ENCODE data around the gene SEPHS2. TPM values are rescaled to one million over a fixed set of nuclear protein-coding genes. Genes with fewer than 3 reads are reported as not detected.

The SEPHS2 gene
- total RNA-seq, 1 donor from 2014 or later = 43.2 TPM

GRCh38 chr16:30491229-30491628, 45.6 kb upstream of the SEPHS2 start:
- no peaks in the 10 kb centered on the region for H3K4me1 Mint-ChIP-seq (ENCODE audit: low read depth, unreplicated experiment)
- H3K9me3 Mint-ChIP-seq (ENCODE audit: unreplicated experiment) = no peaks in the 10 kb centered on the region
- H3K27ac Mint-ChIP-seq (ENCODE audit: unreplicated experiment) = no peak overlapping the region
- H3K4me3 Mint-ChIP-seq (ENCODE audit: unreplicated experiment) = no peak overlapping the region
- no peak for TF ChIP-seq CTCF (IDR thresholded peaks at IDR 0.05; ENCODE audit: partially characterized antibody, unreplicated experiment)
- H3K27me3 Mint-ChIP-seq (ENCODE audit: unreplicated experiment) = peaks cover 7% of the 10 kb centered on the region
- no peaks in the 10 kb centered on the region for H3K36me3 Mint-ChIP-seq (ENCODE audit: unreplicated experiment)
- no peak for DNase-seq

GRCh38 chr16:30490210-30490609, 44.5 kb upstream of the SEPHS2 start:
- H3K36me3 Mint-ChIP-seq (ENCODE audit: unreplicated experiment) = no peaks in the 10 kb centered on the region
- H3K4me1 Mint-ChIP-seq (ENCODE audit: low read depth, unreplicated experiment) = no peaks in the 10 kb centered on the region
- TF ChIP-seq CTCF (IDR thresholded peaks at IDR 0.05; ENCODE audit: partially characterized antibody, unreplicated experiment) = no peak
- no peak overlapping the region for H3K4me3 Mint-ChIP-seq (ENCODE audit: unreplicated experiment)
- DNase-seq = no peak
- peaks cover 7% of the 10 kb centered on the region for H3K27me3 Mint-ChIP-seq (ENCODE audit: unreplicated experiment)
- H3K9me3 Mint-ChIP-seq (ENCODE audit: unreplicated experiment) = no peaks in the 10 kb centered on the region
- no peak overlapping the region for H3K27ac Mint-ChIP-seq (ENCODE audit: unreplicated experiment)

- H3K36me3 Mint-ChIP-seq (ENCODE audit: unreplicated experiment) = no peaks in the 10 kb centered on the region
- no peaks in the 10 kb centered on the region for H3K9me3 Mint-ChIP-seq (ENCODE audit: unreplicated experiment)
- peaks cover 7% of the 10 kb centered on the region for H3K27me3 Mint-ChIP-seq (ENCODE audit: unreplicated experiment)
- DNase-seq = no peak
- H3K4me3 Mint-ChIP-seq (ENCODE audit: unreplicated experiment) = no peak overlapping the region
- no peaks in the 10 kb centered on the region for H3K4me1 Mint-ChIP-seq (ENCODE audit: low read depth, unreplicated experiment)
- no peak for TF ChIP-seq CTCF (IDR thresholded peaks at IDR 0.05; ENCODE audit: partially characterized antibody, unreplicated experiment)
- H3K27ac Mint-ChIP-seq (ENCODE audit: unreplicated experiment) = no peak overlapping the region
These were observed 43.3 kb upstream of the SEPHS2 start for GRCh38 chr16:30488764-30489605.

- Mint-ChIP-seq H3K4me3 (ENCODE audit: unreplicated experiment) (no peak overlapping the region), H3K36me3 (ENCODE audit: unreplicated experiment) (no peaks in the 10 kb centered on the region), H3K4me1 (ENCODE audit: low read depth, unreplicated experiment) (no peaks in the 10 kb centered on the region), H3K27me3 (ENCODE audit: unreplicated experiment) (peaks cover 7% of the 10 kb centered on the region), H3K27ac (ENCODE audit: unreplicated experiment) (no peak overlapping the region), H3K9me3 (ENCODE audit: unreplicated experiment) (no peaks in the 10 kb centered on the region)
- DNase-seq = no peak
- no peak for TF ChIP-seq CTCF (IDR thresholded peaks at IDR 0.05; ENCODE audit: partially characterized antibody, unreplicated experiment)
These were observed 40.3 kb upstream of the SEPHS2 start for GRCh38 chr16:30485818-30486436.

GRCh38 chr16:30484887-30485286, 39.2 kb upstream of the SEPHS2 start:
- H3K27ac Mint-ChIP-seq (ENCODE audit: unreplicated experiment) = no peak overlapping the region
- H3K9me3 Mint-ChIP-seq (ENCODE audit: unreplicated experiment) = no peaks in the 10 kb centered on the region
- no peaks in the 10 kb centered on the region for H3K4me1 Mint-ChIP-seq (ENCODE audit: low read depth, unreplicated experiment)
- H3K36me3 Mint-ChIP-seq (ENCODE audit: unreplicated experiment) = no peaks in the 10 kb centered on the region
- H3K27me3 Mint-ChIP-seq (ENCODE audit: unreplicated experiment) = peaks cover 6% of the 10 kb centered on the region
- DNase-seq = no peak
- TF ChIP-seq CTCF (IDR thresholded peaks at IDR 0.05; ENCODE audit: partially characterized antibody, unreplicated experiment) = no peak
- H3K4me3 Mint-ChIP-seq (ENCODE audit: unreplicated experiment) = no peak overlapping the region
